HUES64 (cell line): ENCODE data around the gene ENOX1.

Experiments used
- H3K27ac ChIP-seq: 2 replicates; pipeline ENCODE4 v1.7.0; 2013; ENCODE audit warnings: low read depth, low read length, inconsistent platforms
- H3K27me3 ChIP-seq: 2 replicates; pipeline ENCODE4 v1.6.1; 2013; ENCODE audit warnings: mild to moderate bottlenecking, low read length; ENCODE audit not compliant: insufficient read depth
- H3K36me3 ChIP-seq: 2 replicates; pipeline ENCODE4 v1.6.1; 2013; ENCODE audit warnings: mild to moderate bottlenecking, low read length; ENCODE audit not compliant: insufficient read depth
- H3K4me1 ChIP-seq: 2 replicates; pipeline ENCODE4 v1.6.1; 2013; ENCODE audit warnings: mild to moderate bottlenecking, low read length, moderate library complexity; ENCODE audit not compliant: insufficient read depth
- H3K4me3 ChIP-seq: 2 replicates; pipeline ENCODE4 v1.5.1; 2013; ENCODE audit warnings: mild to moderate bottlenecking, low read length, moderate library complexity
- H3K9ac ChIP-seq: 2 replicates; pipeline ENCODE4 v1.6.1; 2013; ENCODE audit warnings: mild to moderate bottlenecking, low read depth, low read length
- H3K9me3 ChIP-seq: 2 replicates; pipeline ENCODE4 v1.6.1; 2013; ENCODE audit warnings: low read depth, low read length; ENCODE audit not compliant: insufficient read depth
- WGBS: fragments of 150-250, 120-280 bp; methylation state at CpG from one replicate; pipeline ENCODE4 v1.1.7; 2013; ENCODE audit warnings: missing lambda C conversion rate; 5-methylcytosine and 5-hydroxymethylcytosine counted together

Gene ENOX1

GRCh38 chr13:43286751-43287150, 500.0 kb downstream of the ENOX1 start:
- Histone ChIP-seq H3K9ac (no peak overlapping the region), H3K9me3 (no peaks in the 10 kb centered on the region), H3K36me3 (no peaks in the 10 kb centered on the region), H3K27ac (no peak overlapping the region), H3K4me1 (no peaks in the 10 kb centered on the region), H3K4me3 (no peak overlapping the region), H3K27me3 (no peaks in the 10 kb centered on the region)
- WGBS, result 93% methylated on average over 1 of the region's 1 CpG

- Histone ChIP-seq H3K4me1 (no peaks in the 10 kb centered on the region), H3K36me3 (no peaks in the 10 kb centered on the region), H3K4me3 (no peak overlapping the region), H3K27ac (no peak overlapping the region), H3K27me3 (no peaks in the 10 kb centered on the region), H3K9me3 (no peaks in the 10 kb centered on the region), H3K9ac (no peak overlapping the region)
- WGBS, result 81% methylated on average over 7 of the region's 7 CpGs
These were observed 500.7 kb downstream of the ENOX1 start for GRCh38 chr13:43285933-43286597.

- H3K9ac ChIP-seq, result no peak overlapping the region
- no peaks in the 10 kb centered on the region for H3K9me3 ChIP-seq
- 93% methylated on average over 3 of the region's 3 CpGs for WGBS
- H3K4me3 ChIP-seq, result no peak overlapping the region
- no peaks in the 10 kb centered on the region for H3K4me1 ChIP-seq
- no peaks in the 10 kb centered on the region for H3K27me3 ChIP-seq
- H3K36me3 ChIP-seq, result no peaks in the 10 kb centered on the region
- no peak overlapping the region for H3K27ac ChIP-seq
These were observed 502.6 kb downstream of the ENOX1 start for GRCh38 chr13:43284162-43284561.

GRCh38 chr13:43279696-43280095, 507.1 kb downstream of the ENOX1 start:
- H3K27me3 ChIP-seq, result no peaks in the 10 kb centered on the region
- H3K4me1 ChIP-seq, result no peaks in the 10 kb centered on the region
- no peak overlapping the region for H3K9ac ChIP-seq
- 54% methylated on average over 2 of the region's 2 CpGs for WGBS
- H3K4me3 ChIP-seq, result no peak overlapping the region
- H3K9me3 ChIP-seq, result no peaks in the 10 kb centered on the region
- no peaks in the 10 kb centered on the region for H3K36me3 ChIP-seq
- no peak overlapping the region for H3K27ac ChIP-seq

- Histone ChIP-seq H3K4me3 (no peak overlapping the region), H3K9ac (no peak overlapping the region), H3K27me3 (no peaks in the 10 kb centered on the region), H3K9me3 (no peaks in the 10 kb centered on the region), H3K27ac (no peak overlapping the region), H3K36me3 (no peaks in the 10 kb centered on the region), H3K4me1 (no peaks in the 10 kb centered on the region)
- 92% methylated on average over 1 of the region's 1 CpG for WGBS
These were observed 508.6 kb downstream of the ENOX1 start for GRCh38 chr13:43278127-43278526.

- no peak overlapping the region for H3K27ac ChIP-seq
- WGBS, result 93% methylated on average over 3 of the region's 3 CpGs
These were observed 509.6 kb downstream of the ENOX1 start for GRCh38 chr13:43277142-43277541.

GRCh38 chr13:43274881-43275280, 511.9 kb downstream of the ENOX1 start:
- H3K9ac ChIP-seq, result no peak overlapping the region
- H3K36me3 ChIP-seq, result no peaks in the 10 kb centered on the region
- WGBS, result 81% methylated on average over 4 of the region's 4 CpGs
- no peaks in the 10 kb centered on the region for H3K9me3 ChIP-seq
- peaks cover 5% of the 10 kb centered on the region; the same call in 1 of the 2 replicates for H3K4me1 ChIP-seq
- no peak overlapping the region for H3K27ac ChIP-seq
- H3K27me3 ChIP-seq, result no peaks in the 10 kb centered on the region
- no peak overlapping the region for H3K4me3 ChIP-seq

More at GRCh38 chr13:43277142-43277541, 509.6 kb downstream of the ENOX1 start:
- no peaks in the 10 kb centered on the region for H3K27me3 ChIP-seq
- H3K4me1 ChIP-seq, result peaks cover 5% of the 10 kb centered on the region; the same call in 1 of the 2 replicates
- H3K36me3 ChIP-seq, result no peaks in the 10 kb centered on the region
- H3K9me3 ChIP-seq, result no peaks in the 10 kb centered on the region
- H3K9ac ChIP-seq, result no peak overlapping the region
- no peak overlapping the region for H3K4me3 ChIP-seq

GRCh38 chr13:43273362-43273761, 513.4 kb downstream of the ENOX1 start:
- no peaks in the 10 kb centered on the region for H3K27me3 ChIP-seq
- H3K36me3 ChIP-seq, result no peaks in the 10 kb centered on the region
- H3K27ac ChIP-seq, result no peak overlapping the region
- H3K4me3 ChIP-seq, result no peak overlapping the region
- WGBS, result 93% methylated on average over 2 of the region's 2 CpGs
- H3K9ac ChIP-seq, result no peak overlapping the region
- no peaks in the 10 kb centered on the region for H3K9me3 ChIP-seq
- peaks cover 5% of the 10 kb centered on the region; the same call in 1 of the 2 replicates for H3K4me1 ChIP-seq

- H3K9me3 ChIP-seq, result no peaks in the 10 kb centered on the region
- H3K4me1 ChIP-seq, result peaks cover 5% of the 10 kb centered on the region; the same call in 1 of the 2 replicates
- no peak overlapping the region for H3K9ac ChIP-seq
- no peak overlapping the region for H3K27ac ChIP-seq
- WGBS, result 77% methylated on average over 5 of the region's 5 CpGs
- H3K36me3 ChIP-seq, result no peaks in the 10 kb centered on the region
- no peak overlapping the region for H3K4me3 ChIP-seq
- no peaks in the 10 kb centered on the region for H3K27me3 ChIP-seq
These were observed 513.9 kb downstream of the ENOX1 start for GRCh38 chr13:43272851-43273250.

GRCh38 chr13:43271152-43271551, 515.6 kb downstream of the ENOX1 start:
- Histone ChIP-seq H3K36me3 (no peaks in the 10 kb centered on the region), H3K27me3 (no peaks in the 10 kb centered on the region), H3K4me1 (peaks cover 9% of the 10 kb centered on the region; the same call in 1 of the 2 replicates), H3K27ac (no peak overlapping the region), H3K9ac (no peak overlapping the region), H3K4me3 (no peak overlapping the region), H3K9me3 (no peaks in the 10 kb centered on the region)
- WGBS, result 95% methylated on average over 1 of the region's 2 CpGs

- H3K4me1 ChIP-seq, result peaks cover 9% of the 10 kb centered on the region; the same call in 1 of the 2 replicates
- WGBS, result 88% methylated on average over 4 of the region's 4 CpGs
- no peak overlapping the region for H3K9ac ChIP-seq
- no peaks in the 10 kb centered on the region for H3K27me3 ChIP-seq
- H3K36me3 ChIP-seq, result no peaks in the 10 kb centered on the region
- no peak overlapping the region for H3K27ac ChIP-seq
- H3K9me3 ChIP-seq, result no peaks in the 10 kb centered on the region
- H3K4me3 ChIP-seq, result no peak overlapping the region
These were observed 516.5 kb downstream of the ENOX1 start for GRCh38 chr13:43270130-43270830.
